ENCODE results near the gene SUCLA2.

- no peak for TF ChIP-seq POLR2A (IDR thresholded peaks at IDR 0.05)
- no peak for TF ChIP-seq CTCF (IDR thresholded peaks at IDR 0.05)
- no peak for TF ChIP-seq POLR2AphosphoS5 (IDR thresholded peaks at IDR 0.05)
Observed at GRCh38 chr13:48009284-48009683, 8.2 kb upstream of the SUCLA2 start.
